ENCODE data around the gene HIPK3. TPM values are rescaled to one million over a fixed set of nuclear protein-coding genes. Genes with fewer than 3 reads are reported as not detected.
A peak's percentile ranks its signal among the peaks of the same experiment; 100 is the strongest.

Gene HIPK3
- total and polyA plus RNA-seq, 11 donors, result 26.3 to 298 (median 250) TPM

- intact Hi-C loops (cut with DNase I), result no loop called here
- no peak for DNase-seq
- Histone ChIP-seq H3K36me3 (no peaks in the 10 kb centered on the region), H3K27me3 (no peaks in the 10 kb centered on the region), H3K27ac (peak overlapping the region in 1 of 12 donors; percentile 71), H3K4me3 (no peak overlapping the region), H3K9me3 (peaks cover 0 to 19% (median 0%) of the 10 kb centered on the region in 12 donors), H3K4me1 (no peaks in the 10 kb centered on the region)
- 89 to 94% (median 91%) methylated on average over 5 of the region's 5 CpGs for WGBS, 4 donors
- TF ChIP-seq CTCF (IDR thresholded peaks at IDR 0.05) (no peak), POLR2A (IDR thresholded peaks at IDR 0.05) (no peak)
- no peak for ATAC-seq
These were observed 130.8 kb downstream of the HIPK3 start for GRCh38 chr11:33387996-33388395.

GRCh38 chr11:33388793-33389525, 131.8 kb downstream of the HIPK3 start:
- Histone ChIP-seq H3K27me3 (peaks cover 0 to 2% (median 0%) of the 10 kb centered on the region in 9 donors), H3K9me3 (peaks cover 0 to 19% (median 0%) of the 10 kb centered on the region in 12 donors), H3K36me3 (no peaks in the 10 kb centered on the region), H3K4me1 (no peaks in the 10 kb centered on the region), H3K4me3 (no peak overlapping the region), H3K27ac (no peak overlapping the region)
- no peak for DNase-seq
- TF ChIP-seq POLR2A (IDR thresholded peaks at IDR 0.05) (no peak), CTCF (IDR thresholded peaks at IDR 0.05) (no peak)
- WGBS, 4 donors, result 80 to 82% (median 81%) methylated on average over 7 of the region's 7 CpGs
- intact Hi-C loops (cut with DNase I), result no loop called here
- ATAC-seq, result no peak

- Histone ChIP-seq H3K27ac (no peak overlapping the region), H3K27me3 (peaks cover 0 to 2% (median 0%) of the 10 kb centered on the region in 9 donors), H3K36me3 (no peaks in the 10 kb centered on the region), H3K4me3 (no peak overlapping the region), H3K9me3 (peaks cover 0 to 19% (median 0%) of the 10 kb centered on the region in 12 donors), H3K4me1 (no peaks in the 10 kb centered on the region)
- intact Hi-C loops (cut with DNase I), result no loop called here
- ATAC-seq (no peak), DNase-seq (no peak)
- no peak for TF ChIP-seq CTCF (IDR thresholded peaks at IDR 0.05)
- TF ChIP-seq POLR2A (IDR thresholded peaks at IDR 0.05), result no peak
- WGBS, 4 donors, result 90 to 94% (median 91%) methylated on average over 4 of the region's 4 CpGs
These were observed 132.5 kb downstream of the HIPK3 start for GRCh38 chr11:33389635-33390034.

GRCh38 chr11:33390944-33391892, 134.0 kb downstream of the HIPK3 start:
- no peak overlapping the region for H3K27ac ChIP-seq
- peaks cover 0 to 2% (median 0%) of the 10 kb centered on the region in 9 donors for H3K27me3 ChIP-seq
- intact Hi-C loops (cut with DNase I), result no loop called here
- H3K9me3 ChIP-seq, result peaks cover 0 to 3% (median 0%) of the 10 kb centered on the region in 12 donors
- no peak for TF ChIP-seq POLR2A (IDR thresholded peaks at IDR 0.05)
- TF ChIP-seq CTCF (IDR thresholded peaks at IDR 0.05), result no peak
- H3K36me3 ChIP-seq, result no peaks in the 10 kb centered on the region
- no peaks in the 10 kb centered on the region for H3K4me1 ChIP-seq
- H3K4me3 ChIP-seq, result no peak overlapping the region
- WGBS, 4 donors, result 74 to 78% (median 76%) methylated on average over 13 of the region's 13 CpGs
- DNase-seq (no peak), ATAC-seq (no peak)

Data from heart left ventricle (tissue), 16 donors.